Measurements from ENCODE around the gene RPL36.
"Not testable (repeated sequence)": the region's sequence is repeated elsewhere in the genome, so short reads cannot be mapped to it uniquely, and the experiment has no call there.

The RPL36 gene

GRCh38 chr19:5691822-5692722 is 2.0 kb downstream of the RPL36 start:
- no peak for DNase-seq

DNA sequence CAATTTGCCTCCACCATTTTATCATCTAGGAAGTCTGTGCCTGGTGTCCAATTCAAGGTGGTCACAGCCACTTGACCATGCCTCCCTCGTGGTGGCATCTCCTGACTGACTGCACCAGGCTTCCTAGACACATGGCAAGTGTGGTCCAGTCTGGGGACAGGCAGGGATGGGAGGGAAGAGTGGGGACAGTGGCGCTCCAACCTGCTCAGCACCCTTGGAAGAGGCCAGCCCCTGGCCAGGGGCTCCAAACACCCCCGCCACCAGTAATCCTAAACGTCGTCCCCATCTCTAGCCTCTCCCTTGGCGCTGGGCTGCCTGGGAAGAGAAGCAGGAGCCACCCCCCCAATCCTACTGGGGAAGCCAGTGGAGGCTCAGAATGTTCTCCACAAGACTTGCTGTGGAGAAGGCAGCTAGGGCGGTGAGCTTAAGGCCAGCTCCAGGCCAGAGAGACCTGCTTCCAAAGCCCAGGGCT is 2.7 kb downstream of the RPL36 start:
- no peak for DNase-seq

DNA sequence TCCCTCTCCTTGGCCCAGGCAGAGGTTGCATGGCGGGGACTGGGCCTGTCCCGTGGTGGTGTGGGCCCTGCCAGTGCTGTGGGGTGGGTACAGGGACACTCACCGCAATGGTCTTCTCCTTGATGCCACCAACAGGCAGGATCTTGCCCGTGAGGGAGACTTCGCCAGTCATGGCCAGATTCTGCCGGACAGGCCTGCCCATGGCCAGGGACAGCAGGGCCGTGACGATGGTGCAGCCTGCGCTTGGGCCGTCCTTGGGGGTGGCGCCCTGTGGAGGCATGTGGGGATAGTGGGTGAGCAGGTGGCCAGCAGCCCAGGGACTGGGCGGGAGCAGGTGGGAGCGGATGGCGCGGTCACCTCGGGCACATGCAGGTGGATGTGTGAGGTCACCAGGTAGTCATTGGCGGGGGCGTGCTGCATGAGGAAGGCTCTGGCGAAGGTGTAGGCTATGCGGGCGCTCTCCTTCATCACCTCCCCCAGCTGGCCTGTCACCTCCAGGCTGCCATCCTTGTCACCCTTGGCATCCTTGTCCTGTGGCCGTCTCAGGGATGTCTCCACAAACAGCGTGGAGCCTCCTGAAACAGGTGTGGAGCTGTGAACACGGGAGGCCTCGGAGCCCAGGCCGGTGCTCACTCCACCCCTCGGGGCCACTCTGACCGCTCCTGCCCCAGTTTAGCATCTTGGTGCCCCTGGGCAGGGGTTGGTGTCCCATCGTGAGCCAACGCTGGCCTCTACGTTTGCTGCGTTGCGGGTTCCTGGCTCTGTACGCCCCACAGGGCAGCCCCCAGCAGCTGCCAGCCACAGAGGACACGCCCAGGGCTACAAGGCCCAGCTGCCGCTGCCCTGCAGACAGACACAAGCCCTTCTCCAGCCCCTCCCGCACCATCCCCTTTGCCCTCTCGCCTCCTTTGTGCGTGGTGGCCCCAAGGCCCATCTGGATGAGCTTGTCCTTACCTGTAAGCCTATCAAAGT is 3.4 kb downstream of the RPL36 start:
- no peak for DNase-seq

- DNase-seq: no peak
Observed at GRCh38 chr19:5694167-5694955, 4.3 kb downstream of the RPL36 start.

DNA sequence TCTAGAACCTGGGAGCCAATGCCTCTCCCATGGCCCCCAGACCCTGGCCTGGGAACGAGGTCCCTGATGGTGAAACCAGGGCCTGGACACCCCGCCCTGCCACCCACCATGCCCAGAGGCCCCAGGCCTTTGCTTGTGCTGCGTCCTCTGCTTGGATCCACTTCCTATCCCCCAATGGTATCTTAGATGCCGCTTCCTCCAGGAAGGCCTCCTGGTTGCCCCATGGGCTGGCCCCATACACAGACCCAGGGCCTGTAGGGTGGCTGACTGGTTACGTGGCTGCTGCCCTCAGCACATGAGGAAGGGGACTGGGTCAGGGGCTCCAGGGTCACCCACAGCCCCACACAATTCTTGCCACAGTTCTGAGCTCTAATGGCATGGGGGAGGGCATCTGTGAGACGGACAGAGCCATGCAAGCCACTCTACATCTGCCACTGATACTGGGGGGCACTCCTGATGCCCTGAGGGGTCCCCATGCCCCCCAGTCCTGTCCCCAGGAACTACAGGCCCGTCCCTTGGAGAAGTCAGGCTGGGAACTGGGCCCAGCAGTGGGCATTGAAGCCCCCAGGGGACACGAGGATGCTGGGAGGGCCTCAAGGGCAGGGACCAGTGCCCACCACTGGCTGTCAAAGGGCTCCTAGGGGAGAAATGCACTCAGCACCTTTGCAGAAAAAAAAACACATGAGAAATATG is 5.0 kb downstream of the RPL36 start:
- no peak for DNase-seq

DNA sequence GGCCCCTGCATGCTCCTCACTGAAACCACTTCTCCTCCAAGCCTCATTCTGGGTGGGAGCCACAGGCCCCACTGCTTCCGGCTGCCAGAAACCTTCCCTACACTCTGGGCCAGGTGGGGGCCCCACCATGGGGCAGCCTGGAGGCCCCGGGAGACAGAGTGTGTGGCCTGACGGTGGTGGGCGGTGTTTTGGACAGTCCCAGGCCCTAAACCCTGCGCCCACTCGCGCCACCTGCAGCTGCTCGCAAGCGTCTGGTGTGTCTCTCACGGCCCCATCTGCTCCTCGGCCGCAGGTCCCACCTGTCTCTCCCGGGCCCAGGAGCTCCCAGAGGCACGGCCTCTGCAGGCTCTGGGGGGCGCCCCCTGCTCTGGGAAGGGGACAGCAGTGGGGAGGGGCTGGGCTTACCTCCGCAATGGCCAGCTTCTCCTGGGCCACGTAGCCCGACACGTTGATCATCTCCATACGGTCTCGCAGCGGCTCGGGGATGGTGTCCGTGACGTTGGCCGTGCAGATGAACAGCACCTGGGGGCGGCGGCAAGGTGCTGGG is 5.6 kb downstream of the RPL36 start:
- DNase-seq: no peak

DNA sequence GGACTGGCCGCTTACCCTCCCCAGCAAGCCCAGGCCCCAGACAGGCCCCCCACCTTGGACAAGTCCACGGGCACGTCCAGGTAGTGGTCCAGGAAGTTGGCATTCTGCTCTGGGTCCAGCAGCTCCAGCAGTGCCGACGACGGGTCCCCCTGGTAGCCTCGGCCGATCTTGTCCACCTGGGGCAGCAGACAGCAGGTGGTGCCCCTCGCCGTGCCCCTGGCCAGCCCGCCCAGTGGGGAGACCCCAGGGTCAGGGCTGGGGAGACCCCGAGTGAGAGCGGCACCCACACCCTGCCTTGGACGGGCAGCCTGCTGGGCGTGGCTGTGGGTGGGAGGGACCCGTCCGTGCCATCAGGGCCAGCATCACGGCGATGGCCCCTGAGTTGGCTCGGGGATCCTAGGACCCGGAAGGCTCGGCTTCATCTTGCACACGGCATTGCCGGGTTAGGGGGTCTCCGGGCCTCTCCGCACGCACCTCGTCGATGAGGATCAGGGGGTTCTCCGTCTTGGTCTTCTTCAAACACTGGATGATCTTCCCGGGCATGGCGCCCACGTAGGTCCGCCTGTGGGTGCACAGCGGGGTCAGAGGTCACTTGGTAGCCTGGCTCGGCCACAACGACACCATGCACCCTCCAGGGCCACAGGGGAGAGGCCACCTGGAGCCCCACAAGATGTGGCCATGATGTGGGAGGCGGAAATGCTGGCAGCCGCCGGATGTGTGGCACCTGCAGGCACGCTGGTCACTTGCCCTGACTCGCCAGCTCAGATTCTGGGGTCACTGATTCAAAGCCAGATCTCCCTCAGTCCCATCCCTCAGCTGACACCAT is 6.3 kb downstream of the RPL36 start:
- DNase-seq: no peak

- DNase-seq: no peak
Observed at GRCh38 chr19:5697022-5697889, 7.2 kb downstream of the RPL36 start.

DNA sequence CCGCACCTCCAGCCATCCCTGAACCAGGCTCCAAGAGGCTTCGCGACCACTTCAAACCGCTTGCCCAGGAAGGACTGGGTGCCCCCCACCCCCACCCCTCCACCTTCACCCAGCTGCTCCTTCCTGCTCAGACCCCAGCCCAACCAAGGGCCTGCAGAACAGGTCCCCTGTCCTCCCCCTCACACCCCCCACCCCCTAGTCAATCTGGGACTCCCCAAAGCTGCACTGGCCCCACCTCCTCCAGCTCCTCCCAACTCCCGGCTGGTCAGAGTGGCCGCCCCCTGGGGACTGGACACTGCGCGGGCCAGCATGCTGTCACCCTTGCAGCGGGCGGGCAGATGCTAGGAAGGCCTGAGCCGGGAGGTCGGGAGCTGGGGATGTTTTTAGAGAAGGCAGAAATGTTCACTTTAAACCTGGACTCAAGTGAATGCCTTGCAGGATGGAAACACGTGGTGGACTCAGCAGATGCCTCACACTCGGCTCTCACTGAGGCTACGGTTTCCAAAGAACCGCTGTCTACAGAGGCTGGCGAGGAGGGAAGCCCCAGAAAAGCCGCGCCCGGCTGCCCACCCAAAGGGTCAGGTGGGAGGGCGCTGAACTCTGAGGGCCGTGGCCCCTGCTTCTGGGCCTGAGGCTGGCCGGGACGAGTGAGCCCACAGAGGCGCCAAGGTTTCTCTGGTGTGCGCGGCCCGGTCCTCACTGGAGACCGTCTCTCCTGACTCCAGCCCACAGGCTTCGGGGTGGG is 8.0 kb downstream of the RPL36 start:
- no peak for DNase-seq

GRCh38 chr19:5698635-5699422 is 8.7 kb downstream of the RPL36 start:
- DNase-seq: no peak

DNA sequence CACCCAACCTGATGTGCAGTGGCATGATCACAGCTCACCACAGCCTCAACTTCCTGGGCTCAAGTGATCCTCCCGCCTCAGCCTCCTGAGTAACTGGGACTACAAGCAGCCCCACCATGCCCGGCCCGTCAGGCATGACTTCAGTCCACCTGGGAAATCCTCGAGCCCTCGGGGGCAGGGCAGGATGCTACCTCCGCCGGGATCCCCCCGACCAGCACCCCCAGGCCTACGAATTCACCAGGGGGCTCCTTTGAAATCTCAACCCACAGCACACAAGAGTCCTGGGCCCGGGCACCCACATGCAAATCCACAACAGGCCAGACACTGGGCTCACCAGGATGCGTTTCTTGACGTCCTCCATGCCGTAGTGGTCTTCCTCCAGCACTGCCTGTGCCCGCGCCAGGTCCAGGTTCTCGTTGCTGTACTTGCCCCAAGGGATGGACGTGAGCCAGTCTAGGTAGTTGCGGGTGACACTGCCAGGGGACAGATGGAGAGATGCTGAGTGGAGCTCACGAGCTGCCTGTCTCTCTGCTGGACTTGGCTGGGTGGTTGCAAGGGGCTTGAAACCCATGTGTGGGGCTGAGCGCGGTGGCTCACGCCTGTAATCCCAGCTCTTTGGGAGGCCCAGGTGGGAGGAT is 10.5 kb downstream of the RPL36 start:
- DNase-seq: no peak

DNA sequence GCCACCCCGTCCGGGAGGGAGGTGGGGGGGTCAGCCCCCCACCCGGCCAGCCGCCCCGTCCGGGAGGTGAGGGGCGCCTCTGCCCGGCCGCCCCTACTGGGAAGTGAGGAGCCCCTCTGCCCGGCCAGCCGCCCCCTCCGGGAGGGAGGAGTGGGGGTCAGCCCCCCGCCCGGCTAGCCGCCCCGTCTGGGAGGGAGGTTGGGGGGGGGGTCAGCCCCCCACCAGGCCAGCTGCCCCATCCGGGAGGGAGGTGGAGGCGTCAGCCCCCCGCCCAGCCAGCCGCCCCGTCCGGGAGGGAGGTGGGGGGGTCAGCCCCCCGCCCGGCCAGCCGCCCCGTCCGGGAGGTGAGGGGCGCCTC is 11.9 kb downstream of the RPL36 start:
- DNase-seq: not testable (repeated sequence)

GRCh38 chr19:5703819-5704818 is 14.0 kb downstream of the RPL36 start:
- no peak for DNase-seq

GRCh38 chr19:5705552-5705951 is 15.5 kb downstream of the RPL36 start:
- DNase-seq: no peak

DNA sequence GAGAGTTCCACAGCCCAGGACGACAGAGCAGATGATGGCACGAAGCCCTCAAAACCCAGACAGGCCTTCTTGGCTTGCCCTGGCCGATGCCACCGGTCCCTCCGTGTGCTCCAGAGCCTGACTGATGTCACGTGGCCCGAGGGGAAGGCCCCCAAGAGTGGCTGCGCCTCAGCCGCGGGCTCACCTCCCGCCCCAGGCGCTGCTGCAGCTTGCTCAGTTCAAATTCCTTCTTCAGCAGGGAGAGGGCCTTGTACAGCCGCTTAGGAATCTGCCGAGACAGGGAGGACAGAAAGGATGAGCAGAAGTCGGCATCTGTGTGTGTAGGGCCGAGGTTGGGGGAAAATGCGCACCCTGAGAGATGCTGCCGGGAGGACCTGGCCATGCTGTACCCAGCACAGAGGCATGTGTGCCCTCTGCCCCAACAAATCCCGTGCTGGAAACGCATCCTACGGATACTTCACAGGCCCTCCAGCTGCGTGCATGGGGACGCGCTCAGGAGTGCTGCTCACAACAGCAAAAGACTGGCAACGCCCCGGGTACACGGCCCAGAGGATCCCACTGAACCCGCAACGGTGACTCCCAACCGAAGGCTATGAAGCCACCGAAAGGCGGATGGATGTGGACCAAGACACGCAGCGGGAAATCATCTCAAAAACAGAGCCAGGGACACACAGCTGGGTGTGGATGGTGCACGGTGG is 16.9 kb downstream of the RPL36 start:
- DNase-seq: no peak
